Measurements from ENCODE around the gene CHST3.

CHST3 gene

DNA sequence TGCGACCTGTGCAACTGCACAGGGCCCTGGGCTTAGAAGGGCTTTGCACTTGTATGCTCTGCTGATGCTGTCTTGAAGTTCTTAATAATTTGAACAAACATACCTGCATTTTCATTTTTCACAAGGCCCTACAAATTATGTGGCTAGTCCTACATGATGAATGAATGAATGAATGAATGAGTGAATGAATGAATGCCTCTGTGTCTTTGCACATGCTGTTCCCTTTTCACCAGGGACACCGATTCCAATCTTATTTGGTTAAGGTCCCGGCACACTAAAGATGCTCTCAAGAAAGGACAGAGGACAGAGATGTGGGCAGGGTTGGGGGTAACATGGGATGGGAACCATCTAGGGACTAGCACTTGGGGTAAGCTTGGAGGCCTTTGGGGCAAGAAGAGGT lies 39.4 kb upstream of the CHST3 start:
- TF ChIP-seq CTCF (conservative IDR thresholded peaks at IDR 0.05; ENCODE audit: low read length) (no peak), EZH2phosphoT487 (IDR thresholded peaks at IDR 0.05; ENCODE audit: borderline replicate concordance) (no peak)
- H3K4me3 ChIP-seq (ENCODE audit: low read length, poor library complexity, severe bottlenecking), result no peak overlapping the region
- H3K9ac ChIP-seq (ENCODE audit: low read depth, low read length, poor library complexity, severe bottlenecking), result no peak overlapping the region
- H3K36me3 ChIP-seq (ENCODE audit: insufficient read depth, low read length), result no peaks in the 10 kb centered on the region
- H3K9me3 ChIP-seq (ENCODE audit: insufficient read depth, low read depth, low read length), result no peaks in the 10 kb centered on the region
- peaks cover 4% of the 10 kb centered on the region for H3K4me1 ChIP-seq (ENCODE audit: insufficient read depth, low read length, poor library complexity, severe bottlenecking)
- H3K9me2 ChIP-seq (replicated peaks; ENCODE audit: low read depth, low read length), result no peaks in the 10 kb centered on the region
- H4K20me1 ChIP-seq (ENCODE audit: insufficient read depth, low read length, poor library complexity, severe bottlenecking), result no peaks in the 10 kb centered on the region
- no peaks in the 10 kb centered on the region for H3K27me3 ChIP-seq (ENCODE audit: insufficient read depth, low read length, poor library complexity, severe bottlenecking)
- H2AFZ ChIP-seq (ENCODE audit: low read length), result no peak overlapping the region
- H3K79me2 ChIP-seq (ENCODE audit: insufficient read depth, low read length), result no peaks in the 10 kb centered on the region
- H3F3A ChIP-seq (ENCODE audit: low read depth), result no peaks in the 10 kb centered on the region
- no peak overlapping the region for H3K4me2 ChIP-seq (ENCODE audit: low read depth, low read length, poor library complexity, severe bottlenecking)

DNA sequence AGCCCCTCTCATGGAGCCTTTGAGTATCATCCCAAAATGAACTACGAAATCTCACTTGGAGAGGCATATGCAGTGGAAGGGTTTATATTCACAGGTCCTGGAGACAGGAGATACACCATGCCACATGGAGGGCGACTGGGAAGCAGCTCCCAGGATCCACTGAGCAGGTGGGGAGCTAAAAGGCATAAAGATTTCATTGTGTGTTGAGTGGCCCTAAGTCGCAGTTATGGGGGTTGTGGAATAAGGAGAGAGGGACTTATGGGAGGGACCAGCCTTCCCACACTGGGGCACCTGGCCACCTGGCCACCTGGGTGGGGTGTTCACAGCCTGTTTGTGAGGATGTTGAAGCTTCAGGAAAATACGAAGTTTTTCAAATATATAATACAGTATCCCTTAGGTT lies 37.0 kb upstream of the CHST3 start:
- no peaks in the 10 kb centered on the region for H3F3A ChIP-seq (ENCODE audit: low read depth)
- no peak for TF ChIP-seq CTCF (conservative IDR thresholded peaks at IDR 0.05; ENCODE audit: low read length)
- TF ChIP-seq EZH2phosphoT487 (IDR thresholded peaks at IDR 0.05; ENCODE audit: borderline replicate concordance), result no peak
- no peaks in the 10 kb centered on the region for H3K27me3 ChIP-seq (ENCODE audit: insufficient read depth, low read length, poor library complexity, severe bottlenecking)
- H4K20me1 ChIP-seq (ENCODE audit: insufficient read depth, low read length, poor library complexity, severe bottlenecking), result no peaks in the 10 kb centered on the region
- no peaks in the 10 kb centered on the region for H3K4me1 ChIP-seq (ENCODE audit: insufficient read depth, low read length, poor library complexity, severe bottlenecking)
- no peaks in the 10 kb centered on the region for H3K9me2 ChIP-seq (replicated peaks; ENCODE audit: low read depth, low read length)
- H3K9ac ChIP-seq (ENCODE audit: low read depth, low read length, poor library complexity, severe bottlenecking), result no peak overlapping the region
- H2AFZ ChIP-seq (ENCODE audit: low read length), result no peak overlapping the region
- H3K36me3 ChIP-seq (ENCODE audit: insufficient read depth, low read length), result no peaks in the 10 kb centered on the region
- no peaks in the 10 kb centered on the region for H3K79me2 ChIP-seq (ENCODE audit: insufficient read depth, low read length)
- no peak overlapping the region for H3K4me3 ChIP-seq (ENCODE audit: low read length, poor library complexity, severe bottlenecking)
- no peak overlapping the region for H3K4me2 ChIP-seq (ENCODE audit: low read depth, low read length, poor library complexity, severe bottlenecking)
- no peaks in the 10 kb centered on the region for H3K9me3 ChIP-seq (ENCODE audit: insufficient read depth, low read depth, low read length)

GRCh38 chr10:71927776-71928592 lies 36.2 kb upstream of the CHST3 start:
- TF ChIP-seq CTCF (conservative IDR thresholded peaks at IDR 0.05; ENCODE audit: low read length) (no peak), EZH2phosphoT487 (IDR thresholded peaks at IDR 0.05; ENCODE audit: borderline replicate concordance) (no peak)
- Histone ChIP-seq H3F3A (ENCODE audit: low read depth) (no peaks in the 10 kb centered on the region), H4K20me1 (ENCODE audit: insufficient read depth, low read length, poor library complexity, severe bottlenecking) (no peaks in the 10 kb centered on the region), H3K4me2 (ENCODE audit: low read depth, low read length, poor library complexity, severe bottlenecking) (no peak overlapping the region), H3K9me3 (ENCODE audit: insufficient read depth, low read depth, low read length) (no peaks in the 10 kb centered on the region), H3K27me3 (ENCODE audit: insufficient read depth, low read length, poor library complexity, severe bottlenecking) (no peaks in the 10 kb centered on the region), H3K79me2 (ENCODE audit: insufficient read depth, low read length) (no peaks in the 10 kb centered on the region), H3K9me2 (replicated peaks; ENCODE audit: low read depth, low read length) (no peaks in the 10 kb centered on the region), H3K4me3 (ENCODE audit: low read length, poor library complexity, severe bottlenecking) (no peak overlapping the region), H3K4me1 (ENCODE audit: insufficient read depth, low read length, poor library complexity, severe bottlenecking) (no peaks in the 10 kb centered on the region), H3K36me3 (ENCODE audit: insufficient read depth, low read length) (no peaks in the 10 kb centered on the region), H2AFZ (ENCODE audit: low read length) (no peak overlapping the region), H3K9ac (ENCODE audit: low read depth, low read length, poor library complexity, severe bottlenecking) (no peak overlapping the region)
